Fibroblast of skin of left biceps (primary cell): ENCODE results near the gene SYS1.
"Not testable (repeated sequence)": the region's sequence is repeated elsewhere in the genome, so short reads cannot be mapped to it uniquely, and the experiment has no call there.

Experiments
- DNase-seq, 2 experiments: peaks; one replicate each; pipeline ENCODE4 v3.0.0-alpha.2; 2013; ENCODE audit warnings: low read depth in 2 of 2

SYS1 gene

DNA sequence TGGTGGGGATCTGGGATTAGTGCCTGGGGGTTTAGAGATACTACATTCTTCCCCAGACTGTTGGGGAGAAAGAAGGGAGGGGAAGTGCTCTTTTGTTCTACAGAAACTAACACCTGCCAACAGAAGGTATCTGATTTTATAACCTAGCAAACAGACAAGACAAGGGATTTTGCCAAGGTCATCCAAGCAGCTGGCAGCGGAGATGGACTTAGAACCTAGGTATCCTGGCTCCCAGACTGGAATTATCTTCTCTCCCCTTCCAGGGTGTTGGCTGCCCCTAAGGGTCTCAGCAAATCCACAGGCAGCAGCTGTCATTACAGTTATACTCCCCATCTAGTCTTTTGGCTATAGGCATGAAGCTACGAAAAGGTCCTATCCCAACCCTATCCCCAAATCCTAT lies 23.2 kb upstream of the SYS1 start:
- no peak for DNase-seq

GRCh38 chr20:45340236-45340847 lies 22.6 kb upstream of the SYS1 start:
- no peak for DNase-seq

DNA sequence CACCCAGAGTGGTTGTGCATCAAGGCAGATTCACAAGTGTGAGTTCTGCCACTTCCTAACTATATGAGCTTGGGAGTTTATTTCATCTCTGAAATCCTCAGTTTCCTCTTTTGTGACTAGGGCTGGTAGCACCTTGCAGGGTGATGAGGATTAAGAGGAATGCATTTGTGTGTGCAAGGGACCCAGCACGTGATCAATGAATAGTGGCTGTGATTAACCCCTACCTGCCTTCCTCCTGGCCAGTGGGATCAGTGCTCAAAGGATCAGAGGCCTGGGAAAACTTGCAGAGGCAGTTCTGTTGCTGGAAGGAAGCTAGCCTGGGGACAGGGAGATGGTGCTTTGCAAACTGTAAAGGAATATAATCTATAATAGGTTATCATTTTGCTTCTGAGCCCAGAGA lies 22.0 kb upstream of the SYS1 start:
- DNase-seq, result no peak

- no peak for DNase-seq
Observed at GRCh38 chr20:45341579-45341938, 21.4 kb upstream of the SYS1 start.

DNA sequence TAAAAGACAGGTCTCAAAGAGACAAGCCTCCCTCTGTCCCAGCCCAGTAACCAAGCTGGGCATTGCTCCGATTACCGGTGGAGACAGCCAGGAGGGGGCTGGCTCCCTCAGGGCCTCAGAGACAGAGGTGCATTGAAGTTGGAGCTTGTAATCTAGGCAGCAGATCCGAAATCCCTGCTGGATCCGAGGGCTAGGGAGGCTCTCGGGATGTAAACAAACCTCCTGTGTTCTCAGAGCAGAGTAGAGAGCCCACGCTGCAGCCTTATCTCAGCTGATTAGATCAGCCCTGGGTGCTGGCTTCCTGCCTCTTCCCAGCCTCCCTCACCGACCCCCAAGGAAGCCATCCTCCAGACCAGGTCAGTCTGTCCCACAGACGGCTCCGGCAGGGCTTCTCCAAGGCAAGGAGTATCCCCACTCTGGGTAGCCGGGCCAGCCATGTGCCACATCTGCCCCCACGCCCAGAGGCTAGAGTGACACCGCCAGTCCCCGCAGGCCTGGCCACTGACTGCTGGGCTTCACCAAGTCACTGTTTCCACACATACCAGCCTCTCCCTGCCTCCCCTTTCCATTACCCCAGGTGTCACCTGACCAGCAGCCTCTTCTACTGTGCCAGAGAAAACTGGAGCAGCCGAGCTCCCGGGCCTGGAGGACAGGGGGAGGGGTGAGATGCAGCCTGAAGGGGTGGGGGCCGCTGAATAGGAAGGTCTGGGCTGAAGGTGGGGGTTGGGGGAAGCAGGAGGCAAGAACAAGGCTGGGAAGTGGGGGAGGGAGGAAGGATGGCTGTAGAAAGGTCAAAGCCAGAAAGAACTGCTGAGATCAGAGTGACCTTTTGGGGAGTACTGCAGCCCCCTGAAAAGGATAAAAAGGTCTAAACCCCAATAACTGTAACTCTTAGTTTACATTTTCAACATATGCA lies 20.8 kb upstream of the SYS1 start:
- DNase-seq, result no peak

GRCh38 chr20:45342855-45343531 lies 20.0 kb upstream of the SYS1 start:
- DNase-seq, result no peak

- DNase-seq, result no peak
Observed at GRCh38 chr20:45343532-45344167, 19.3 kb upstream of the SYS1 start.

- no peak for DNase-seq
Observed at GRCh38 chr20:45344168-45344860, 18.6 kb upstream of the SYS1 start.

DNA sequence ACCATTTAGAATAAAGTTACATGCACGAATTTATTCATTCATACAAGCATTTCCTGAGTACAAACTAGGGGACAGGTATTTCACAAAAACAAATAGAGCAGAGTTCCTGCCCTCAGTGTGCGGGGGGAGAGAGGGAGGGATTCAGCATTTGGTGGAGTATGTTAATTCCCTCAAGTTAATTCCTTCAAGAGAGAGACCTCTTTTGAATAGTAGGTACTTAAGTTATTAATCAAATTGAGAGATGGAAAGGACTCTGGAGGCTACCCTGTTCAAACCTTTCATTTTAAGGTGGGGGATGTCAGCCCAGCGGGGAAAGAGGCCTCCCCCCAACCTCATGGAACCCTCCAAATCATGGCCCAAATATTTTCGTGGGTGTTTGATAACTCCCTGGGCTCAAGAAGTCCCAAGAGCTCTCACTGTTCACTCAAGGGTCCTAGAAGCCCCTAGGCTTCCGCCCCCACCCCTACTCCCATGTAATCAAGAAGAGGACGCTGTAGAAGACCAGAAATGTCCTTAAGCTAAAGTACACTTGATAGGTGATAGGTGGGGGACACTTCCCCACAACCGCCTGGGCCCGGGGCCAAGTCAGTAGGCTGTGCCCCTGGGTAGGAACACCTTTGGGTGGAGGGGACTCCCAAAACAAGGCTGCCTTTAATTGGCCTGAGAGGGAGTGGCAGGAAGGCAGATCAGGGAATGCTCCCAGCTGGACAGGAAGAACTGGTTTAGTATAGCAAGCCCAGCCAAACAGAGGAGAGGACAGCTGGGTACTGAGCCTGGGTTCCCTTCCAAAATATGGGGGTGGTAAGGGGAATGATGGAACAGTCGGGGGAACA lies 17.6 kb upstream of the SYS1 start:
- no peak for DNase-seq

- DNase-seq, result no peak
Observed at GRCh38 chr20:45346291-45346718, 16.7 kb upstream of the SYS1 start.

- no peak for DNase-seq
Observed at GRCh38 chr20:45346851-45347250, 16.1 kb upstream of the SYS1 start.

- DNase-seq, result no peak
Observed at GRCh38 chr20:45347297-45347935, 15.5 kb upstream of the SYS1 start.

GRCh38 chr20:45347936-45348778 lies 14.8 kb upstream of the SYS1 start, which contains the start of gene SDC4:
SDC4 (minus strand) TSS chr20:45348424; CDS start chr20:45348384, 40 bp downstream.
- no peak for DNase-seq

- DNase-seq, result no peak
Observed at GRCh38 chr20:45350217-45350616, 12.7 kb upstream of the SYS1 start.

DNA sequence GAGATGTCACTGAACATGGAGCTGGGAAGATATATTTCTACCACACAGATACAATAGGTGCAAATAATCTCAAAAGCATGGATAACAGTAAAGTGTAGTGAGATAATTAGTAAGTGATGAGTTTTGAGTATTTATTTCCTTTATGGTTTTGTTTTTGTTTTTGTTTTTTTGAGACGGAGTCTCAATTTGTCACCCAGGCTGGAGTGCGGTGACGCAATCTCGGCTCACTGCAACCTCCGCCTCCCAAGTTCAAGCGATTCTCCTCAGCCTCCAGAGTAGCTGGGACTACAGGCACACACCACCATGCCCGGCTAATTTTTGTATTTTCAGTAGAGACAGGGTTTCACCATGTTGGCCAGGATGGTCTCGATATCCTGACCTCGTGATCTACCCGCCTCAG lies 12.2 kb upstream of the SYS1 start:
- not testable (repeated sequence) for DNase-seq

GRCh38 chr20:45352729-45353128 lies 10.2 kb upstream of the SYS1 start:
- DNase-seq, result no peak

GRCh38 chr20:45353746-45354145 lies 9.2 kb upstream of the SYS1 start:
- DNase-seq, result no peak

GRCh38 chr20:45354423-45355208 lies 8.3 kb upstream of the SYS1 start:
- no peak for DNase-seq
